HEK293T (cell line): ENCODE data around the gene PRKCZ.

Source experiments
- CTCF ChIA-PET: fragments of 350-600 bp; formaldehyde crosslinking; extraction: SDS; loops from one replicate; lab custom pipeline; 2021; ENCODE audit warnings: antibody characterized with exemption, inconsistent platforms; lab: Yijun Ruan, JAX
- POLR2A ChIA-PET: fragments of 350-600 bp; formaldehyde crosslinking; extraction: SDS; loops from one replicate; lab custom pipeline; 2020; ENCODE audit warnings: antibody characterized with exemption, inconsistent platforms; lab: Yijun Ruan, JAX
- DNase-seq: peaks from one replicate; pipeline ENCODE4 v3.0.0; 2012; ENCODE audit warnings: mixed read lengths; ENCODE audit errors: extremely low spot score
- ARNT ChIP-seq: fragments of 450-650 bp; IDR thresholded peaks from 2 replicates; pipeline ENCODE4 v1.6.1; 2017; ENCODE audit warnings: mild to moderate bottlenecking
- BHLHE40 ChIP-seq: fragments of 450-650 bp; IDR thresholded peaks from 2 replicates; pipeline ENCODE4 v1.6.1; 2016; ENCODE audit warnings: mild to moderate bottlenecking, moderate library complexity, borderline replicate concordance
- CTBP1 ChIP-seq: fragments of 450-650 bp; IDR thresholded peaks from 2 replicates; pipeline ENCODE4 v1.6.1; 2016; ENCODE audit warnings: borderline replicate concordance
- ELF4 ChIP-seq: fragments of 450-650 bp; IDR thresholded peaks from 2 replicates; pipeline ENCODE4 v1.6.1; 2017; ENCODE audit warnings: antibody characterized with exemption
- FOXA1 ChIP-seq: fragments of 450-650 bp; IDR thresholded peaks from 2 replicates; pipeline ENCODE4 v1.6.1; 2016; ENCODE audit warnings: mild to moderate bottlenecking
- FOXK2 ChIP-seq: fragments of 450-650 bp; IDR thresholded peaks from 2 replicates; pipeline ENCODE4 v1.6.1; 2016; ENCODE audit warnings: mild to moderate bottlenecking
- FOXM1 ChIP-seq: fragments of 450-650 bp; IDR thresholded peaks from 2 replicates; pipeline ENCODE4 v1.6.1; 2017; ENCODE audit warnings: mild to moderate bottlenecking, borderline replicate concordance
- HDGF ChIP-seq: fragments of 450-650 bp; IDR thresholded peaks from 2 replicates; pipeline ENCODE4 v1.6.1; 2017; ENCODE audit warnings: antibody characterized with exemption, borderline replicate concordance
- L3MBTL2 ChIP-seq: fragments of 450-650 bp; conservative IDR thresholded peaks from 2 replicates; pipeline ENCODE4 v1.6.1; 2016; ENCODE audit warnings: mild to moderate bottlenecking
- LEF1 ChIP-seq: fragments of 450-650 bp; IDR thresholded peaks from 2 replicates; pipeline ENCODE4 v1.6.1; 2017; ENCODE audit warnings: mild to moderate bottlenecking, borderline replicate concordance
- NFRKB ChIP-seq: fragments of 450-650 bp; IDR thresholded peaks from 2 replicates; pipeline ENCODE4 v1.6.1; 2016; ENCODE audit warnings: mild to moderate bottlenecking, moderate library complexity
- PKNOX1 ChIP-seq: fragments of 450-650 bp; IDR thresholded peaks from 2 replicates; pipeline ENCODE4 v1.6.1; 2016
- SP1 ChIP-seq: fragments of 450-650 bp; IDR thresholded peaks from 2 replicates; pipeline ENCODE4 v1.6.1; 2017
- SUZ12 ChIP-seq: fragments of 450-650 bp; IDR thresholded peaks from 2 replicates; pipeline ENCODE4 v1.6.1; 2016; ENCODE audit warnings: mild to moderate bottlenecking
- TARDBP ChIP-seq: fragments of 450-650 bp; IDR thresholded peaks from 2 replicates; pipeline ENCODE4 v1.6.1; 2016
- ZNF384 ChIP-seq: fragments of 450-650 bp; IDR thresholded peaks from 2 replicates; pipeline ENCODE4 v1.6.1; 2016

The PRKCZ gene

GRCh38 chr1:2100780-2101108 is 50.5 kb downstream of the PRKCZ start:
- ChIA-PET POLR2A (no interaction called here), CTCF (no interaction called here)
- no peak for DNase-seq
- TF ChIP-seq ELF4 = no peak
- TF ChIP-seq TARDBP = no peak
- no peak for TF ChIP-seq FOXK2
- TF ChIP-seq FOXM1 = no peak
- no peak for TF ChIP-seq L3MBTL2
- no peak for TF ChIP-seq BHLHE40
- no peak for TF ChIP-seq SP1

GRCh38 chr1:2101531-2101930 is 51.3 kb downstream of the PRKCZ start:
- CTCF ChIA-PET = no interaction called here
- POLR2A ChIA-PET = no interaction called here
- DNase-seq = no peak
- TF ChIP-seq FOXK2 = no peak
- no peak for TF ChIP-seq PKNOX1
- no peak for TF ChIP-seq CTBP1
- TF ChIP-seq FOXA1 = no peak
- no peak for TF ChIP-seq BHLHE40
- TF ChIP-seq NFRKB = no peak
- TF ChIP-seq ELF4 = no peak
- TF ChIP-seq HDGF = no peak
- no peak for TF ChIP-seq LEF1
- TF ChIP-seq FOXM1 = no peak
- no peak for TF ChIP-seq L3MBTL2
- TF ChIP-seq SP1 = no peak

GRCh38 chr1:2101946-2102345 is 51.7 kb downstream of the PRKCZ start:
- TF ChIP-seq FOXA1 = no peak
- no peak for TF ChIP-seq HDGF
- no peak for TF ChIP-seq LEF1
- TF ChIP-seq PKNOX1 = no peak
- TF ChIP-seq SP1 = no peak
- no peak for TF ChIP-seq FOXK2
- no peak for TF ChIP-seq ARNT
- TF ChIP-seq FOXM1 = no peak
- no peak for TF ChIP-seq CTBP1
- TF ChIP-seq ZNF384 = no peak
- TF ChIP-seq SUZ12 = no peak
- no peak for TF ChIP-seq TARDBP
- no peak for TF ChIP-seq NFRKB
- TF ChIP-seq L3MBTL2 = no peak
- no peak for TF ChIP-seq ELF4
- TF ChIP-seq BHLHE40 = no peak
- ChIA-PET CTCF (no interaction called here), POLR2A (no interaction called here)
- no peak for DNase-seq

GRCh38 chr1:2102753-2103152 is 52.5 kb downstream of the PRKCZ start:
- TF ChIP-seq TARDBP = no peak
- no peak for TF ChIP-seq HDGF
- no peak for TF ChIP-seq SP1
- no peak for TF ChIP-seq LEF1
- TF ChIP-seq ELF4 = no peak
- TF ChIP-seq BHLHE40 = no peak
- no peak for TF ChIP-seq PKNOX1
- TF ChIP-seq NFRKB = no peak
- no peak for TF ChIP-seq ARNT
- TF ChIP-seq FOXM1 = no peak
- no peak for TF ChIP-seq ZNF384
- TF ChIP-seq FOXA1 = no peak
- no peak for TF ChIP-seq SUZ12
- no peak for TF ChIP-seq CTBP1
- TF ChIP-seq FOXK2 = no peak
- no peak for TF ChIP-seq L3MBTL2
- POLR2A ChIA-PET = no interaction called here
- CTCF ChIA-PET = no interaction called here
- DNase-seq = no peak

- DNase-seq = no peak
- POLR2A ChIA-PET = no interaction called here
- CTCF ChIA-PET = no interaction called here
Observed at GRCh38 chr1:2103266-2103900, 53.2 kb downstream of the PRKCZ start.

More at GRCh38 chr1:2103266-2103900, 53.2 kb downstream of the PRKCZ start:
- TF ChIP-seq ELF4 = no peak
- no peak for TF ChIP-seq PKNOX1
- no peak for TF ChIP-seq CTBP1
- TF ChIP-seq FOXK2 = no peak
- no peak for TF ChIP-seq SUZ12
- no peak for TF ChIP-seq ARNT
- TF ChIP-seq NFRKB = no peak
- TF ChIP-seq SP1 = no peak
- no peak for TF ChIP-seq FOXM1
- no peak for TF ChIP-seq LEF1
- no peak for TF ChIP-seq FOXA1
- TF ChIP-seq HDGF = no peak
- TF ChIP-seq TARDBP = no peak
- TF ChIP-seq BHLHE40 = no peak
- no peak for TF ChIP-seq ZNF384
- TF ChIP-seq L3MBTL2 = no peak
